Measurements from ENCODE around the gene STK36. TPM values are rescaled to one million over a fixed set of nuclear protein-coding genes. Genes with fewer than 3 reads are reported as not detected.

The STK36 gene
- total RNA-seq = 10 to 100 TPM in 1 of 2 experiments, 1 to 10 TPM in 1; 9.8 to 12.7 TPM
- 9.2 TPM for polyA plus RNA-seq (2013, experiment 1 of 2)
- 12.6 TPM for polyA plus RNA-seq (2013, experiment 2 of 2)
- total RNA-seq = 2.9 to 34.7 (median 19.2) reads per million in 172 experiments

DNA sequence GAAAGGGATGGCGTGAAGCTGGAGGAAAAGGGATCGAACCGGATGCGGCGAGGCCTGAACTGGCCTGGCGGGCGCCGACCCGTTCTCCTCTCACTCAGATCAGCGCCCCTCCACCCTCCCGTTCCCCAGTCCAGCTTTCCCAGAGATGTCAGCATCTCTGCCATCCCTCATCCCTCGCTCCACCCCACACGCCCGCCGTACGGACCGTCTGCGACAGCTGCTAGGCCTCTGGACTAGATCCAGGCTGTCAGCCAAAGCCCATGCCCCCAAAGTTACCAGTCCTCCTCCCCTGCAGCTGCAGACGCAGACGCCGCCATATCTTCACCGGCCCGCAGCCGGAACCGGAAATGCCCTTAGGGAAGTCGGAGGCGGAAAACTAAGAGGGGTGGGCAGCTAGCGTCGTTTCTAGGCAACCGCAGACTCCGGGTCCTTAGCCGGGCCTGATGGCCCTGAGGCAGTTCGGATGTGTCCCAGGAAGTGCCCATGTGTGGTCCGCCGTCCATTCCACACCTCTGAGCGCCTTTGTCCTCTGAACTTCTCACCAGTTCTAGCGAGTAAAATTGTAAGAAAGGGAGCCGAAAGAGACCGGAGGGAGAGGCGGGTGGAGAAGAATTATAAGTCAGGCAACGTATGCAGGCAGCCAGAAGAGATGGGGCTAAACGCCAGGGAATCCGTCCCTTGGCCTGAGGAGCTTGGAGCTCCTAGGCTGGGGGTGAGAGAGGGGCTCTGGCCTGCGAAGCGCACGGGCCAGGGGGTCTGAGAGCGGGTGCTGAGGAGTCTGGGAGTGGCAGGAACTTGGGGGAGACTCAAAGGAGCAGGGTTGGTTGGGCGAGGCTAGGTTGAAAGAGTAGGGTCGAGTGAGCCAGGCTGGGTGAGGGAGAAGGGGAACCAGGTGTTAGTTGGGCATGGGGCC lies at the start of gene STK36, which contains the start of gene RNF25:
Gene STK36 (plus strand): TSS at position 433 of the 913 bp plus-strand sequence. CDS start 744 bp downstream, outside the sequence.
Gene RNF25 (minus strand): TSS at position 349 of the 913 bp plus-strand sequence. CDS start 32 bp downstream, at position 317.
- Mint-ChIP-seq H3K4me3 (peak within 1 kb of the TSS; percentile 98), H3K9me3 (no peaks in the 10 kb centered on the region), H3K4me1 (ENCODE audit: low read depth) (peaks cover 25% of the 10 kb centered on the region), H3K27me3 (no peaks in the 10 kb centered on the region), H3K36me3 (ENCODE audit: low read depth) (peaks cover 38% of the 10 kb centered on the region), H3K27ac (peak within 1 kb of the TSS; percentile 96)
- H3K9me3 ChIP-seq (ENCODE audit: control insufficient read depth in 1 of 2, insufficient read depth in 1 of 2, low read length in 2 of 2) = no peaks in the 10 kb centered on the region
- intact Hi-C loops (cut with DNase I, micrococcal nuclease) = loop anchor here (1.0 to 5.0 kb wide), 5 partner anchors 12 to 105 kb away; partner anchors contain the start of genes BCS1L (in 1 of the 2), CNOT9 (in 1 of the 2), TTLL4 (in 1 of the 2) and USP37 (in 1 of the 2)
- ChIA-PET POLR2A (interaction anchor here (0.8 to 4.5 kb wide), 7 partner anchors 12 to 607 kb away, joined by 3 to 84 read pairs (median 6); partner anchors contain the start of genes AAMP, BCS1L, DNAJB2 and PNKD), CTCF (interaction anchor here (1.5 to 4.2 kb wide), 3 partner anchors 13 to 176 kb away, joined by 8 to 20 read pairs (median 12); partner anchors contain the start of genes BCS1L, TTLL4 and ZNF142)
- peak; percentile 69 to 92 (median 77) for DNase-seq
- TF ChIP-seq CTCF (IDR thresholded peaks at IDR 0.05) = no peak
- peak; percentile 93 for ATAC-seq (ENCODE audit: poor library complexity)
- H3K4me1 ChIP-seq (ENCODE audit: insufficient read depth, low read length) = peaks cover 17% of the 10 kb centered on the region
- peaks cover 22% of the 10 kb centered on the region for H3K36me3 ChIP-seq (ENCODE audit: insufficient read depth, low read length)
- H3K27ac ChIP-seq (ENCODE audit: low read depth in 1 of 2, low read length in 2 of 2) = peak within 1 kb of the TSS; percentile 54 to 81
- H3K27me3 ChIP-seq (ENCODE audit: control insufficient read depth in 1 of 2, insufficient read depth in 2 of 2, low read length in 2 of 2) = no peaks in the 10 kb centered on the region
- peak within 1 kb of the TSS; percentile 81 for H3K4me3 ChIP-seq (ENCODE audit: low read length)

DNA sequence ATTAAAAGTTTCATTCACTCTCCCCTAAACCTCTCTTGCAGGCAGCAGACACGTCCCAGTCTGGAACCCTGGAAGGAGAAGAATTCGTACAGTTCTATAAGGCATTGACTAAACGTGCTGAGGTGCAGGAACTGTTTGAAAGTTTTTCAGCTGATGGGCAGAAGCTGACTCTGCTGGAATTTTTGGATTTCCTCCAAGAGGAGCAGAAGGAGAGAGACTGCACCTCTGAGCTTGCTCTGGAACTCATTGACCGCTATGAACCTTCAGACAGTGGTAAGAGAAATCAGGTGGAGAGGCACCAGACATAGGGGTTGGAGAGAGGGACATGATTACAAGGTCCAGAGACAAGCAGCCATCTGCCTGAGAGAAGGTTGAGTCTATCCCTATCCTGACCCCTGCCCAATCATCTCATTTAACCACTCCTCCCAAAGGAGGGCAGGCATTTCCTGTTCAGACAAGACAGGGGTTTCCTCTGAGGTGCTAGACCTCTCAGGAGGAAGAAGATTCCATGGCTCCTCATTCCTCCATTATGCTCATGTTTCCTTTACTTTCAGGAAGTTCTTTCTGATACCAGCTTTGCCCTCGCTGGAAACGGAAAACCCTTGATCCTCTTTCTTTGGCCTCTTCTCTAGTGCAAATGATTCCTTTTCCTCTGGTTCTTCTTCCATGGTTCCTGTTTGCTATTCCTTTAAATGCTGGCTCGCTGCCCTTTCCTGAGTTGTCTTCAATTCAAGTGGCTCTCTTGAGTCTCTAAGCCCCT lies 49.1 kb upstream of the STK36 start:
- DNase-seq (no peak), ATAC-seq (ENCODE audit: poor library complexity) (no peak)
- no peak overlapping the region for H3K4me3 Mint-ChIP-seq
- CTCF ChIA-PET = no interaction called here
- peaks cover 5% of the 10 kb centered on the region for H3K4me1 Mint-ChIP-seq (ENCODE audit: low read depth)
- H3K9me3 Mint-ChIP-seq = no peaks in the 10 kb centered on the region
- Histone ChIP-seq H3K4me1 (ENCODE audit: insufficient read depth, low read length) (no peaks in the 10 kb centered on the region), H3K27me3 (ENCODE audit: control insufficient read depth in 1 of 2, insufficient read depth in 2 of 2, low read length in 2 of 2) (no peaks in the 10 kb centered on the region), H3K36me3 (ENCODE audit: insufficient read depth, low read length) (no peaks in the 10 kb centered on the region), H3K9me3 (ENCODE audit: control insufficient read depth in 1 of 2, insufficient read depth in 1 of 2, low read length in 2 of 2) (no peaks in the 10 kb centered on the region), H3K4me3 (ENCODE audit: low read length) (no peak overlapping the region), H3K27ac (ENCODE audit: low read depth in 1 of 2, low read length in 2 of 2) (no peak overlapping the region)
- no peaks in the 10 kb centered on the region for H3K36me3 Mint-ChIP-seq (ENCODE audit: low read depth)
- H3K27ac Mint-ChIP-seq = no peak overlapping the region
- intact Hi-C loops (cut with DNase I, micrococcal nuclease) = no loop called here
- no peaks in the 10 kb centered on the region for H3K27me3 Mint-ChIP-seq
- POLR2A ChIA-PET = no interaction called here
- TF ChIP-seq CTCF (IDR thresholded peaks at IDR 0.05) = no peak

DNA sequence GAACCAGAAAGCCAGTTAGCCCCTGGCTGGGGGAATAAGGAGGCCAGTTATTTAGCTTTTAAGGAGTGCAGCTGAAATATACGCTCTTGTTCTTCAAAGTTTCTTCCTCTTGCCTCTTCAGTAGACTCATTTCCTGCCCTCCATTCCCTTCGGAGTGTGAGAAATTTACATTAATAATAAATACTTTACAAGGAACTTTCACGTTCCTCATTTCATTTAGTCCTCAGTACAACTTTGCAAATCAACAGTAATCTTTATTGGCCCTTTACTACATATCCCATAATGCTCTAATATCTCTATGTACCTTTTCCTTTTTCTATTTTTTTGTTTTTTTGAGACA lies 48.5 kb upstream of the STK36 start:
- DNase-seq (no peak), ATAC-seq (ENCODE audit: poor library complexity) (no peak)
- Histone ChIP-seq H3K4me3 (ENCODE audit: low read length) (no peak overlapping the region), H3K36me3 (ENCODE audit: insufficient read depth, low read length) (no peaks in the 10 kb centered on the region), H3K27ac (ENCODE audit: low read depth in 1 of 2, low read length in 2 of 2) (no peak overlapping the region), H3K27me3 (ENCODE audit: control insufficient read depth in 1 of 2, insufficient read depth in 2 of 2, low read length in 2 of 2) (no peaks in the 10 kb centered on the region), H3K9me3 (ENCODE audit: control insufficient read depth in 1 of 2, insufficient read depth in 1 of 2, low read length in 2 of 2) (no peaks in the 10 kb centered on the region), H3K4me1 (ENCODE audit: insufficient read depth, low read length) (no peaks in the 10 kb centered on the region)
- Mint-ChIP-seq H3K36me3 (ENCODE audit: low read depth) (no peaks in the 10 kb centered on the region), H3K27me3 (no peaks in the 10 kb centered on the region), H3K4me3 (no peak overlapping the region), H3K4me1 (ENCODE audit: low read depth) (peaks cover 5% of the 10 kb centered on the region), H3K27ac (no peak overlapping the region), H3K9me3 (no peaks in the 10 kb centered on the region)
- POLR2A ChIA-PET = no interaction called here
- TF ChIP-seq CTCF (IDR thresholded peaks at IDR 0.05) = no peak
- intact Hi-C loops (cut with DNase I, micrococcal nuclease) = no loop called here
- CTCF ChIA-PET = no interaction called here
